CD4-positive, alpha-beta T cell treated with Interleukin-17A for 4 hours (primary cell): ENCODE measurements around the gene COA1.
"Not testable (repeated sequence)": the region's sequence is repeated elsewhere in the genome, so short reads cannot be mapped to it uniquely, and the experiment has no call there.

Experiments
- DNase-seq: peaks from one replicate; pipeline ENCODE4 v3.0.0-alpha.2; 2020; ENCODE audit warnings: mixed read lengths

COA1 gene

DNA sequence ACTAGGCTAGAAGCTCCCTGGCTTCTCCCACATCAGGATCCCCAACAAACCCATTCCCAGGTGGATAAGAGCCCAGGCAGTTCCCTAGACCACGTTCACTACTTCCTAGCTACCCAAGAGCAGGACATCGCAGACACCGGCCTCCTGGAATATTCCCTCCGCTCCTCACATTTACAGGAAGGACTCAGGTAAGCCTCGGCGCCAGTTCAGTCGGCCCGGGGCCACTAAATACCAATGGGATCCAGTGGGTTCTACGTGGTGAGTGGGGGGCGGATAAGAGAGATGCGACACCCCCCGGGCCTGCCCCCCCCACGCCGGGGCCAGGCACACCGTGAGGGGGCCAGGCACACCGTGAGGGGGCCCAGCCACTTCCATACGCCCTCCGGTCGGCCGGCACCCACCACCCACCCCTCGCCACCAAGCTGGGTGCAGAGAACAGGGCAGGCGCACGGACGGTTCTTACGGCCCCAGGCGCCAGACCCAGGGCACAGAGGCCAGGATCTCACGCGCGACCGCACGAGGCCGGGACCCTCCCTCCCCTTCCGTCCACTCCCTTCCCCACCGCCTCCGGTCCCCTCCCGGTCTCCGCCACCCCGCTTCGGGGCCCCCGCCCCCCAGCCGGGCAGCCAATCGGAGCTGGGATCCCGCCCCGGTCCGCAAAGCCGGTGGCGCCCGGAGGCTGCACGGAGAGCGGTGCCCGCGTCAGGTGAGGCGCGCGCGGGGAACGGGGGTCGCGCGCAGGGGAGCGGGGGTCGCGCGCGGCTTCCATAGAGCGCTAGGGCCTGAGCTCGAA, 28.9 kb upstream of the COA1 start, which contains the start of gene BLVRA:
BLVRA (plus strand) TSS at position 652 of the 793 bp plus-strand sequence. CDS start 12,479 bp downstream, outside the sequence.
- DNase-seq: peak; percentile 78

DNA sequence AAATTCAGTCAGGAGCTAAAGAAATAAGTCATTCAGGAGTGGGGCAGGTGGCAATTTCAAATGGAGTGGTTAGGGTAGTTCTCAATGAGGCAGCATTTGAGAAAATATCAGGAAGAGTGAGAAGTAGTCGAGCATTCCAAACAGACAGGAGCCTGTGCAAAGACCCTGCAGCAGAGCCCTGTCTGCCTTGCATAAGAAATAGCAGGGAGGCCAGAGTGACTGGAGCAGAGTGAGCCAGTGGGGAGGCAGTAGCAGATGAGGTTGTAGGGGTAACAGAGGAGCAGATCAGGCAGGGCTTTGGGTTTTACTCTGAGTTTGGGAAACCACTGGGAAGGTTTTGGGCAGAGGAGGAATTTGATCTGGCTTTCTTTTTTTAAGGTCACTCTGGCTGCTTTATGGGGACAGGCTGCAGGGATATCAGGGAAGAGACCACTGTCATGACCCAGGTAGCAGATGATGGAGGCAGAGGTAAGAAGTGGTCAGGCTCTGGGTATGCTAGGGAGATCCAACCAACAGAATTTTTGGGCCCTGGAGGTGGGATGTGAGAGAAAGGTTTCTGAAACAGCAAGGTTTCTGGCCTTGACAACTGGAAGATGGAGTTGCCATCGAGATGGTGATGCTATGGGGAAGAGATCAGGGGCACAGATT, 27.9 kb upstream of the COA1 start:
- no peak for DNase-seq

DNA sequence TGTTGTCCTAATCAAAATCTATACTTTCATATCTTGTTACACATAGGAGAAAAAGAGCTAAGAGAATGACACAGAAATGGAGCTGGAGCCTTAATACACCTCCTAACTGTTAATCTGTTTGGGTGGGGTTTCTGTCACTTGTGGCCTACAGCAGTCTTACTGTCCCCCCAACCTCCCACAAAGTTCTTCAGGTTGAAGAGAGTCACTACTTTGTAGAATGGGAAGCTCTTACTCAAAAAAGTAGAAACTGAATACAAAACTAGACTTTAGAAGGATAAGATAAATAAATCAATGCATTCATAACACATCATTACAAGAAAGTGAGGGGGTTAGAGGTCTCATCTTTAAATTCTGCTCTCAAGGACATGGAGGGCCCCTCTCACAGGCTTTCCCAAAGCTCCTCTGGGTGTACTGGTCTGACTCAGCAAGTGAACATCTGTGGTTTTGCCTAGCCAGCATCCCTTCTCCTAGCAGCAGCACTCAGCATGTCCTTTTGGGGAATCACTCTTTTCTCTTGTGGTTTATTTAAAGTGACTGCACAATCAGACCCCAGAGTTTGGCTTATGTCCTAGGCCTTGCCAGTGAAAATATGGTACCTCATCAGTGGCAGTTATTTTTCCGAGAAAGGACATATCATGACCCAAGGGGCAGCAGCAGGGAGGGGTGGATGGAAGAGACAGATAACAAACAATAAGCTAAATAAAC, 27.2 kb upstream of the COA1 start:
- DNase-seq: no peak

DNA sequence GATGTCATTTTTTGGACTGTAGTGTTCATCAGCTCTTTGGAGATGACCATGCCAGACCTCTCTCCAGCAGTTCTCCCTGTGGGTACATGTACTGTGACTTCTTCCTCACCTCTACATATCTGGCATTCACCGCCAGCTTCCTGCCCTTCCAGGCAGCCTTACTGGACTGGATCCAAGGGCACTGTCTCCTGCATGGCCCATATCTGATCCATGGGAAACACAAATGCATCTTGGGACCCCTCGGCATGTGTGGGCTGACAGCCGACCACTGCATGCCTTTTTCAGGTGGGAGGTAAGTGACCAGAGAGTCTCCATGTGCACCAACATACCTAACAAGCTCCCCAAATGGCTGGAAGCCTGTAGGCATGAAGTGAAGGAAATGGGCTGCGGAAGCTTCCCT, 25.3 kb upstream of the COA1 start:
- no peak for DNase-seq

DNA sequence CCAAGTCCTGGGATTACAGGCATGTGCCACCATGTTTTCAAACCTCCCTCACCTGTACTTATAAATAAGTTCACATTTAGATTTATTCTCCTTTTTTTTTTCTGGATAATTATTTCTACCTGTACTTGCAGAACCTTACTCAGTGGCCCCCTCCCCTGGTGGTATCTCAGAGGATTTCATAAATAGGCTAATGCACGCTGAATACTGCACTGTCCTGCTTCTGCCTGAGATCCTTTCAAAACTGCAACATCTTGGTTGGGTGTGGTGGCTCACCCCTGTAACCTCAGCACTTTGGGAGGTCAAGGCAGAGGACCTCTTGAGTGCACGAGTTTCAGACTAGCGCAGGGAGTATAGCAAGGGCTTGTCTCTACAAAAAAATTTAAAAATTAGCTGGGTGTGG, 24.5 kb upstream of the COA1 start:
- no peak for DNase-seq

DNA sequence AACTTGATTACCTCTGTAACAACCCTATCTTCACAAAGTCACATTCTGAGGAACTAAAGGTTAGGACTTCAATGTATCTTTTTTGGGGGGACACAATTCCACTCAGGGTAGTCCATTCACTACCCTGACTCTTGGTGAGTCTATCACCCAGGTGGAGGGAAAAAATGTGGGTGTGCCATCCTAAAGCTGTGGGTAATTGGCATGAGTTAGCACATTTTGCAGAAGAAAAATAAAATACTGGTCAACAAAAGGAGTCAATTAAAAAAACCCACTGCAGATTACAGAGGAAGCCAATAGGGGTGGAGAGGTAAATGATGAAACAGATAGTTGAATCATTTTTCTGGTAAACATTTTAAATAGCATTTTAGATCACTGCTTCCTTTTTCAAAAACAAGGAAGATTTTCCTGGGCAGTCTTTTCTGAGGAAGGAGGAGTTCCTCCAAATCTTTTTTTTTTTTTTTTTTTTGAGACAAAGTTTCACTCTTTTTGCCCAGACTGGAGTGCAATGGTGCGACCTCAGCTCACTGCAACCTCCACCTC, 24.0 kb upstream of the COA1 start:
- no peak for DNase-seq

DNA sequence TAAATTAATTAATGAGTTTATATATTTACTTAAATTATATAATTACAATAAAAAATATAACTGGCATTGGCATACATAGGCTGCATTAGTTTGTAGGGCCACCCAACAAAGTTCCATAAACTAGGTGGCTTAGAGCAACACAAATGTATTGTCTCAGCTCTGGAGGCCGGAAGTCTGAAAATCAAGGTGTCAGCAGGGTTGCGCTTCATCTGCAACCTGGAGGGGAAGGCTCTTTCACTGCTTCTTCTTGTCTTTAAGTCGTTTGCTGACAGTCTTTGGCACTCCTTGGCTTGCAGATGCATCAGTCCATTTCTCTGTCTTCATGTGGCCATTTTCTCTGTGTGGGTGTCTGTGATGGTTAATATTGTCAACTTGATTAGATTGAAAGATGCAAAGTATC, 23.1 kb upstream of the COA1 start:
- DNase-seq: no peak

DNA sequence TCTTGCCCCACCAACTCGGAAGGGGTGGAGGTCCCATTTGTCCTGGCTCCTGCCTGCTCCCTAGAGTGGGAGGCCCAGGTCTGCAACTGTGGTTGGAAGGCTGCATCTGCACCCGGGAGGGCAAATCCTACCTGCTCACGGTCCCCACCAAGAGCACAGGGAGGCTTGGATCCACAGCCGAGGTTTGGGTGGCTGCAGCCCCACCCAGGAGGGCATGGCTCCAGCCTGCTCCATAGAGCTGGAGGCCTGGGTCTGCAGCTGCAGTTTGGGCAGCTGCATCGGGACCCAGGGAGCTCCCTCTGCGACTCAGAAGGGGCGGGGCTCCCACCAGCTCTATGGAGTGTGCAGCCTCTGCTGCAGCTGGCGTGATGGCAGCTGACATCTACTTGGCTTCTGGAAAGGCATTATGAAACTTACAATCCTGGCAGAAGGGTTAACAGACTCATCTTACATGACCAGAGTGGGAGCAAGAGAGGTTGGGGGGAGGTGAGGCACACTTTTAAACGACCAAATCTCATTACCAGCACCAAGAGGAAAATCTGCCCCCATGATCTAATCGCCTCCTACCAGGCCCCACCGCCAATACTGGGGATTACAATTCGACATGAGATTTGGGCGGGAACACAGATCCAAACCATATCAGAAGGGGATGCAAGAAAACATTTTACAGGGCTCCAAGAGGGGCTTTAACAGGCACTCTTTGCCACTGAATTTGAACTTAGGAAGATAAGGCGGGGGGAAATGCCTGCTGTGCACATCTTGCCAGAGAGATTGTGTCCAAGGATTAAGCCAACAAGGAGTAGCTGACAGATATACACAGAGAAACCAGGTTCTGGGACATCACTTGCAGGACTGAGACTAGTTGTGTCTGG, 20.9 kb upstream of the COA1 start:
- no peak for DNase-seq

DNA sequence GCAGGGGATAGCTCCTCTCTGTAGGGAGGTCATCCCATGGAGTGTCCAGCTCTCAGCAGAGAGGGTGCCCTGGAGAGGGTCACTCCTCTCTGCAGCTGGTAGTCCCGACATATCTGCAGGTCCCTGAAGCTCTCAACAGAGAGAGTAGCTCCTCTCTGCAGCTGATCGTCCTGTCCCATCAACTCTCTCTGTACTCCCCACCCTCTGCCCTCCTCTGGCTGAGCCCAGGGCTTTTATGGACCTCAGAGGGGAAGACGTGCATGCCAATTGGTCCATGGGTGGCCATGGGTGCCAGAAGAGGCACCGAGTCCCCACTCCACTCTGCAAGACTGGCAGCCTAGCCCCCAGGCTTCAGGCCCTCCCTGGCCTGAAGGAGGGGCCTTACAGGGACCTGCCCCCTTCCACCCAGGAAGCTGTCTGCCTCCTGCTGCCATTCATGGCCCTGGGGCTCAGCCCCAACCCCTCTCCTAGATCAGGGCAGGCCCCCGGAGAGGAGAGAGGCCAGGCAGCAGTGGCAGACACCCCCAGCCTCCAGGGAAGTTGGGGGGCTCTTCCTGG, 20.1 kb upstream of the COA1 start:
- no peak for DNase-seq

DNA sequence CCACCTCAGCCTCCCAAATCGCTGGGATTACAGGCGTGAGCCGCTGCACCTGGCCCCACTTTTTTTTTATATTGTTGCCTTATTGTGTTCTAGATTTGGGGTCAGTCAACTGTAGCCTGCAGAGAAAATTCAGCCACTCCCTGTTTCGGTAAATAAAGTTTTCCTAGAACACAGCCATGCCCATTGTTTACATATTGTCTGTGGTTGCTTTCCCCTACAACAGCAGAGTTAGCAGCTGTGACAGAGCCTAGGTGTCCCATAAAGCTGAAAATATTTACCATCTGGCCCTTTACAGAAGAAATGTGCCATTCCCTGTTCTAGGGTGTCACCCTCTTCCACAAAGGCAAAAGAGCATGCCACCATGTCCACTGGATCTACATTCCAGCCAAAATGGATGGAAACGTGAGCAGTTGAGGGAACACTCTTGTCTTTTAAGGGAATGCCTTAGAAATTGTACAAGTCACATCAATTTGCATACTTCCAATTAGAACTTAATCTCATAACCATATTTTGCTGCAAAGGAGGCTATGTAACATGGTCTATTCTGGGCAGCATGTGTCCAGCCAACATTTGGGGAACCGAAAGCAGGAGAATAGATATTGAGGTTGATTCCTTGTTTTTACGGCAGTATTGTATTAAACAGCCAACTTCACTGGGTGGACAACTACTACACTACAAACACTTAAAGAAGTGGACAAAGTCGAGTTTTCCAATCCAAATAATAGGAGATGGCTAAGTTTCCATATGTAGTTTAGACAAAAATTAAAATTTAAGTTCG, 18.2 kb upstream of the COA1 start:
- no peak for DNase-seq

DNA sequence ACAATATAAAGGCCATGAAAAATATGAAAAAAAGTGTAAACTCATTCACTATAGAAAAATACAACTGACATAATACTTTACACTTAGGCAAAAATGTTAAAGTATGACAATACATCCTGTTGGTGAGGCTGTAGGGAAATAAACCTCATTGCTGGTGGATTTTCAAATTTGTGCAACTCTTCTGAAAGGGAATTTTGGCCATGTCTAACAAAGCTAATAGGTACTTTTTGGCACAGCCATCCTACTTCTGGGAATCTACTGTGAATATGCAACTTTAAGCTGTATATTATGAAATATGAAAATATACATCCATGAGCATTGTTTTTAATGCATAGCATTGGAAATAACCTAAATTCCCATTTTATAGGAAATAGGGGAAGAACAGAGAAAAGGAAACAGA, 13.4 kb upstream of the COA1 start:
- no peak for DNase-seq

DNA sequence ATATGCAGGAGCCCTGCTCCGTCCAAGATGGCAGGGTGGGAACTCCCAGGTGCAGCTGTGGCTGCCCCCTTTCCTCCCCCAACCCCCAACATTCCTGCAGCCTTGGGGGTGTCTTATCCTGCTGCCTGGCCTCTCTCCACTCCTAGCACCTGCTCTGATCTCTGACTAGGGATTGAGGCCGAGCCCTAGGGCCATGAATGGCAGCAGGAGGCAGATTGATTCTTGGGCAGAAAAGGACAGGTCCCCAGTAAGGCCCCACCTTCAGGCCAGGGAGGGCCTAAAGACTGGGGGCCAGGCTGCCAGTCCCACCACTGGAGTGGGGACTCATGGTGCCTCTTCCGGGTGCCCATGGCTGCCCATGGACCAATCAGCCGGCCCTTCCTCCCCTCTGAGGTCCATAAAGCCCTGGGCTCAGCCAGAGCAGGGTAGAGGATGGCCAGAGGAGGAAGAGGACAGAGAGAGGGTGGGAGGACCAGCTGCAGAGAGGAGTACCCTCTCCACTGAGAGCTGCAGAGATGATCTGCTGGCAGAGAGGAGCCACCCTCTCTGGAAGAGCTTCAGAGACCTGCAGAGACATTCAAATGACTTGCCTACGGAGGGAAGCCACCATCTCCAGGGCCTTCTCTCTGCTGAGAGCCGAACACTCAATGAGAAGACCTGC, 8.3 kb upstream of the COA1 start:
- no peak for DNase-seq

DNA sequence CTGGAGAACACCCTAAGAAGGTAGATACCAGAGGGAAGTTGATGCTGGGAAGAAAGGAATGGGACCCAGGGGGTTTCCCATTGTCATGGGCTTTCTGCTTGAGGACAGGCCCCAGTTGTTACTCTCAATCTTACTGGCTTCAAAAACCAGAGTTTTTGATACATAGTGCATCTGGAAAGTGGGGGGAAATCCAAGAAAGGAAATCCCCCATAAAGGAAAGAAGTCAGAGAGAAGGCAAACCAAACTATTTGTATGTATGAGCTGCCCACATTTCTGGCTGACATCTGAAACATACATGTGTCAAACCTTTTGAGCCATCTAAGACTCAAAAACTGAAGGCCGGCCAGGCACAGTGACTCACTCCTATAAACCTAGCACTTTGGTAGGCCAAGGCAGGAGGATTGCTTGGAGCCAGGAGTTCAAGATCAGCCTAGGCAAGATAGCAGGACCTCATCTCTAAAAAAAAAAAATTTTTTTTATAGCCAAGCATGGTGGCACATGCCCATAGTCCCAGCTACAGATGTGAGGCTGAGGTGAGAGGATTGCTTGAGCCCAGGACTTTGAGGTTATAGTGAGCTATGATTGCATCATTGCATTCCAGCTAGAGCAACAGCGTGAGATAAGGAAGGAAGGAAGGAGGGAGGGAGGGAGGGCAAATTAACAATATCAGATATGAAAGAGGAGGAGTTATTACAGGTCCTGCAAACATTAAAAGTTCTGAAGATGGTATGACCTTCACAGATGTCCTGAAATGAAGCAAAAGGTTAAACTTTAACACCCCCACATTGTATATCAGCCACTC, 6.7 kb upstream of the COA1 start:
- DNase-seq: no peak

DNA sequence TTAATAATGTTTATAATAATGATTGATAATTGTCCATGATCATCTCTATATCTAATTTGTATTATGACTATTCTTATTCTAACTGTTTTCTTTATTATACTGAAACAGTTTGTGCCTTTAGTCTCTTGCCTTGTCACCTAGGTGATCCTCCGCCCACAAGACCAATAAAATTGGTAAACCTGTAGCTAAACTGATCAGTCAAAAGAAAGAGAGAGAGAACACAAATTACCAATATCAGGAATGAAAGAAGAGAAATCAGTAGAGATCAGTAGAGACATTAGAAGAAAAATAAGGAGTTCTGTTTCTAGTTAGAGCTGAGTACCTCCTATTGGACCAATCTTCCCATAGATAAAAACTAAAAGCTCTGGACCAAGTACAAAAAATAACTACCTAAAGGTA, 6.1 kb upstream of the COA1 start:
- DNase-seq: no peak

DNA sequence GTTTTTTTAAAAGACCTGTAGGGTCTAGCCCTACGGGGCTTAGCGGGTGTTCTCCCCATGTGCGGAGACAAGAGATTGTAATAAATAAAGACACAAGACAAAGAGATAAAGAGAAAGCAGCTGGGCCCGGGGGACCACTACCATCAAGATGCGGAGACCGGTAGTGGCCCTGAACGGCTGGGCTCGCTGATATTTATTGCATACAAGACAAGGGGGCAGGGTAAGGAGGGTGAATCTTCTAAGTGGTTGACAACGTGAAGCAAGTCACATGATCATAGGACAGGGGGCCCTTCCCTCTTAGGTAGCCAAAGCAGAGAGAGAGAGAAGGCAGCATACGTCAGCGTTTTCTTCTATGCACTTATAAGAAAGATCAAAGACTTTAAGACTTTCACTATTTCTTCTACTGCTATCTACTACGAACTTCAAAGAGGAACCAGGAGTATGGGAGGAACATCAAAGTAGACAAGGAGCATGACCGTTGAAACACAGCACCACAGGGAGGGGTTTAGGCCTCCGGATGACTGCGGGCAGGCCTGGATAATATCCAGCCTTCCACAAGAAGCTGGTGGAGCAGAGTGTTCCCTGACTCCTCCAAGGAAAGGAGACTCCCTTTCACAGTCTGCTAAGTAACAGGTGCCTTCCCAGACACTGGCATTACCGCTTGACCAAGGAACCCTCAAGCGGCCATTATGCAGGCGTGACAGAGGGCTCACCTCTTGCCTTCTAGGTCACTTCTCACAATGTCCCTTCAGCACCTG, 5.4 kb upstream of the COA1 start:
- not testable (repeated sequence) for DNase-seq

DNA sequence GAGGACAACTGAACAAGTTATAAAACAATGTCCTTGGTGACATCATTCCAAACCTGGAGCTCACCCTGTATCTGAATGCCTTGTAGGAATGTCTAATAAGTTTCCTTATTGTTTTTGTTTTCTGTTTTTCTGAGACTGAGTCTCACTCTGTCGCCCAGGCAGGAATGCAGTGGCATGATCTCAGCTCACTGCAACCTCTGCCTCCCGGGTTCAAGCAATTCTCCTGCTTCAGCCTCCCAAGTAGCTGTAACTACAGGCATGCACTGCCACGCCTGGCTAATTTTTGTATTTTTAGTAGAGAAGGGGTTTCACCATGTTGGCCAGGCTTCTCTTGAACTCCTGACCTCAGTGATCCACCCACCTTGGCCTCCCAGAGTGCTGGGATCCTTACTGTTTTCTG, 2.2 kb upstream of the COA1 start:
- not testable (repeated sequence) for DNase-seq

DNA sequence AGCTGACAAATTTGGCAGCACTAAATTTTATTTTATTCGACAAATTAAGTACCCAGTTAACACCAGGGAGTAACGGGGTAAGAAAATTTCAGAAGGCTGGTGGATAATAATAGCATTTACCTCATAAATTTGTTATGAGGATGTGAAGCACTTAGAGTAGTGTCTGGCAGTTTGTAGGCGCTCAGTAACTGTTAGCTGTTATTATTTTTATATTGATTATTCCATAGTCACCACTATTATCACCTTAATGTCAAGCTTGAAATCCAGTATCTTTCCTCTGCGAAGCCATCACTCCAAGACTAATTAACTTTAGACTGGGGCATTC, 563 bp upstream of the COA1 start:
- DNase-seq: no peak

DNA sequence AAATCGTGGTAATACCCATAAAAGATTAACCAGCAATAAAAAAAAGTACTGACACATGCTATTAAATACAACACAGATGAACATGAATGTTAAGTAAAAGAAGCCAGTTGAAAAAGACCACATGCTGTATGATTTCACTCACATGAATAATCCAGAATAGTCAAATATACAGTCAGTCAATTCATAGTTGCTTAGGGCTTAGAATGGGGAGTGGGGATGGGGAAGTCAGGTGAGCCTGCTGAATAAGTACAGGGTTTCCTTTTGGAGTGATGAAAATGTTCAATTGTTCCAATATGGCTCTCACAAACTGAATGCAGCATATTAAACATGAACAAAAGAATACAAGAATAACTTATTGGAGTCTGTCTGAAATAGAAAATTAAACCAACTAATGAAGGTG, 1.8 kb downstream of the COA1 start:
- no peak for DNase-seq

DNA sequence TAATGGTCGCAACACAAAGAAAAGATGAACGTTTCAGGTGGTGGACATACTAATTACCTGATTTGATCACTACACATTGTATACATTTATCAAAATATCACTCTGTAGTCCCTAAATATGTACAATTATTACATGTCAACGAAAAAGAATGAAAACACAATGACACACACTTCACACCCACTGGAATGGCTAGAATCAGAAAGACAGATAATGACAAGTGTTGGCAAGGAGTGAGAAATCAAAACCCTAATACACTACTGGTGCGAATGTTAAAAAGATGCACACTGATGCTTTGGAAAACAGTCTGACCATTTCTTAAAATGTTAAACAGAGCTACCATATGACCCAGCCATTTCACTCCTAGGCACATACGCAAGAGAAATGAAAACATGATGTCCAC, 2.3 kb downstream of the COA1 start:
- no peak for DNase-seq
